MM.1S (cell line): Measurements from ENCODE around the gene MGAT5.

Experiments used
- DNase-seq: peaks from one replicate; pipeline ENCODE4 v3.0.0-alpha.2; 2015
- H2AFZ ChIP-seq: fragments of 300-600 bp; sonication (generic); 2 replicates; pipeline ENCODE4 v1.6.0; 2016; ENCODE audit warnings: antibody characterized with exemption, low read length
- H3F3A ChIP-seq: fragments of 300-600 bp; sonication (generic); 2 replicates; pipeline ENCODE4 v1.6.1; 2016; ENCODE audit warnings: mild to moderate bottlenecking, antibody characterized with exemption, low read length, moderate library complexity, mixed read lengths; ENCODE audit not compliant: insufficient read depth
- H3K27ac ChIP-seq: fragments of 300-600 bp; sonication (generic); 2 replicates; pipeline ENCODE4 v1.5.1; 2016; ENCODE audit warnings: mild to moderate bottlenecking, low read length
- H3K27me3 ChIP-seq: fragments of 300-600 bp; sonication (generic); replicated peaks from 2 replicates; pipeline ENCODE4 v1.6.0; 2016; ENCODE audit warnings: low read length; ENCODE audit not compliant: insufficient read depth
- H3K36me3 ChIP-seq: fragments of 300-600 bp; sonication (generic); replicated peaks from 2 replicates; pipeline ENCODE4 v1.6.1; 2016; ENCODE audit warnings: mild to moderate bottlenecking, low read length, mixed read lengths; ENCODE audit not compliant: insufficient read depth
- H3K4me1 ChIP-seq: fragments of 300-600 bp; sonication (generic); 2 replicates; pipeline ENCODE4 v1.6.1; 2016; ENCODE audit warnings: low read length, mixed read lengths
- H3K4me2 ChIP-seq: fragments of 300-600 bp; sonication (generic); 2 replicates; pipeline ENCODE4 v1.6.0; 2016; ENCODE audit warnings: low read depth, low read length
- H3K4me3 ChIP-seq: fragments of 300-600 bp; sonication (generic); 2 replicates; pipeline ENCODE4 v1.5.1; 2016; ENCODE audit warnings: low read length, mixed read lengths
- H3K79me2 ChIP-seq: fragments of 300-600 bp; sonication (generic); 2 replicates; pipeline ENCODE4 v1.6.1; 2016; ENCODE audit warnings: mixed run types, low read length, mixed read lengths
- H3K9ac ChIP-seq: fragments of 300-600 bp; sonication (generic); 2 replicates; pipeline ENCODE4 v1.6.1; 2016; ENCODE audit warnings: low read length, mixed read lengths
- H3K9me2 ChIP-seq: fragments of 300-600 bp; sonication (generic); replicated peaks from 2 replicates; pipeline ENCODE4 v1.6.1; 2016; ENCODE audit warnings: mild to moderate bottlenecking, low read length, mixed read lengths; ENCODE audit not compliant: insufficient read depth
- H3K9me3 ChIP-seq: fragments of 300-600 bp; sonication (generic); replicated peaks from 2 replicates; pipeline ENCODE4 v1.6.1; 2016; ENCODE audit warnings: mild to moderate bottlenecking, low read length, mixed read lengths; ENCODE audit not compliant: insufficient read depth
- H4K20me1 ChIP-seq: fragments of 300-600 bp; sonication (generic); 2 replicates; pipeline ENCODE4 v1.6.1; 2016; ENCODE audit warnings: mild to moderate bottlenecking, low read length, moderate library complexity, mixed read lengths; ENCODE audit not compliant: insufficient read depth
- CTCF ChIP-seq: fragments of 300-600 bp; sonication (generic); IDR thresholded peaks from 2 replicates; pipeline ENCODE4 v1.5.1; 2016; ENCODE audit warnings: antibody characterized with exemption, low read length, mixed read lengths
- EZH2 ChIP-seq: fragments of 300-600 bp; sonication (generic); optimal IDR thresholded peaks from 2 replicates; pipeline ENCODE3; 2017; ENCODE audit warnings: low read depth, mild to moderate bottlenecking, antibody characterized with exemption, low read length, mixed read lengths
- EZH2phosphoT487 ChIP-seq: fragments of 300-600 bp; sonication (generic); IDR thresholded peaks from 2 replicates; pipeline ENCODE4 v1.6.1; 2018; ENCODE audit warnings: antibody characterized with exemption, low read length

Gene MGAT5

GRCh38 chr2:134301928-134302260, 48.0 kb downstream of the MGAT5 start:
- Histone ChIP-seq H3K9me3 (no peaks in the 10 kb centered on the region), H2AFZ (no peak overlapping the region), H3F3A (no peaks in the 10 kb centered on the region), H3K9ac (no peak overlapping the region), H3K4me2 (no peak overlapping the region), H3K27ac (no peak overlapping the region), H3K36me3 (no peaks in the 10 kb centered on the region), H3K4me3 (no peak overlapping the region), H3K79me2 (peaks cover 75% of the 10 kb centered on the region), H3K27me3 (no peaks in the 10 kb centered on the region), H4K20me1 (peaks cover 6% of the 10 kb centered on the region; the same call in 1 of the 2 replicates), H3K9me2 (no peaks in the 10 kb centered on the region), H3K4me1 (no peaks in the 10 kb centered on the region)
- no peak for DNase-seq
- TF ChIP-seq CTCF (no peak), EZH2phosphoT487 (no peak), EZH2 (no peak)

GRCh38 chr2:134304394-134305108, 50.7 kb downstream of the MGAT5 start:
- TF ChIP-seq EZH2 (no peak), EZH2phosphoT487 (no peak), CTCF (no peak)
- H3K4me3 ChIP-seq, result no peak overlapping the region
- no peaks in the 10 kb centered on the region for H3K9me3 ChIP-seq
- H3K27me3 ChIP-seq, result no peaks in the 10 kb centered on the region
- no peak overlapping the region for H3K27ac ChIP-seq
- H4K20me1 ChIP-seq, result peaks cover 6% of the 10 kb centered on the region; the same call in 1 of the 2 replicates
- H2AFZ ChIP-seq, result no peak overlapping the region
- no peak for DNase-seq
- peaks cover 84% of the 10 kb centered on the region for H3K79me2 ChIP-seq
- no peaks in the 10 kb centered on the region for H3K9me2 ChIP-seq
- H3K4me1 ChIP-seq, result no peaks in the 10 kb centered on the region
- H3K9ac ChIP-seq, result no peak overlapping the region
- H3K36me3 ChIP-seq, result no peaks in the 10 kb centered on the region
- H3K4me2 ChIP-seq, result no peak overlapping the region
- no peaks in the 10 kb centered on the region for H3F3A ChIP-seq

- H3K27ac ChIP-seq, result no peak overlapping the region
- H3K27me3 ChIP-seq, result no peaks in the 10 kb centered on the region
- H3K9me2 ChIP-seq, result no peaks in the 10 kb centered on the region
- H3K4me3 ChIP-seq, result no peak overlapping the region
- H3K4me1 ChIP-seq, result no peaks in the 10 kb centered on the region
- no peaks in the 10 kb centered on the region for H3F3A ChIP-seq
- H2AFZ ChIP-seq, result no peak overlapping the region
- no peak overlapping the region for H3K9ac ChIP-seq
- H3K4me2 ChIP-seq, result no peak overlapping the region
- H3K9me3 ChIP-seq, result no peaks in the 10 kb centered on the region
- H3K36me3 ChIP-seq, result no peaks in the 10 kb centered on the region
- DNase-seq, result no peak
- H3K79me2 ChIP-seq, result peaks cover 84% of the 10 kb centered on the region
- peaks cover 6% of the 10 kb centered on the region; the same call in 1 of the 2 replicates for H4K20me1 ChIP-seq
- TF ChIP-seq CTCF (no peak), EZH2phosphoT487 (no peak), EZH2 (no peak)
Observed at GRCh38 chr2:134305109-134305491, 51.2 kb downstream of the MGAT5 start.
